ENCODE measurements around the gene CYB5R2. TPM values are rescaled to one million over a fixed set of nuclear protein-coding genes. Genes with fewer than 3 reads are reported as not detected.

Gene CYB5R2
- total and polyA plus RNA-seq, 2 experiments from 2014 or later: 40.9 to 56.2 TPM

DNA sequence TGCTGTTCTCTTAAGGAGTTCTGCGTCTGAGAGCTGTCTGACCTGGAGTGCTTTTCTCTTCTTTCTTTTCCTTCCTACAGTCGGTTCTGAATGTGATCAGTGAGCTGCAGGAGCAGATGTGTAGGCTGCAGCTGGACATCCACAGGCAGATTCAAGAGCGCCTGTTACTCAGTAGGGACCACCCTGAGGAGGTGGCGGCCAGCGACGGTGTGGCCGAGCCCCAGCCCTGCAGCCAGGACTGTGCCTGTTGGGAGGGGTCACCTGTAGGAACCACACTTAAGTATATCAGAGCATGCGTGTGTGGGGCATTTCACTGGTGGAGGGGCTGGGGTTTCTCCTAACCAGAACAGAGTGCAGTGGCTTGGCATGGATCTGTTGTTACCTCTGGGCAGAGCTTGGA is 56.3 kb downstream of the CYB5R2 start:
- Histone ChIP-seq H3K4me1 (ENCODE audit: insufficient read depth) (peaks cover 36% of the 10 kb centered on the region), H3K79me2 (replicated peaks; ENCODE audit: insufficient read depth) (no peaks in the 10 kb centered on the region), H3F3A (replicated peaks; ENCODE audit: low read depth) (no peaks in the 10 kb centered on the region), H3K4me3 (no peak overlapping the region), H3K27ac (ENCODE audit: low read depth) (no peak overlapping the region), H4K20me1 (replicated peaks; ENCODE audit: insufficient read depth) (no peaks in the 10 kb centered on the region), H3K27me3 (ENCODE audit: insufficient read depth) (no peaks in the 10 kb centered on the region), H3K36me3 (ENCODE audit: insufficient read depth) (no peaks in the 10 kb centered on the region), H3K4me2 (no peak overlapping the region), H2AFZ (no peak overlapping the region), H3K9me2 (ENCODE audit: insufficient read depth) (peaks cover 7% of the 10 kb centered on the region; the same call in 1 of the 2 replicates)
- peaks cover 2% of the 10 kb centered on the region; the same call in 1 of the 3 replicates for H3K36me3 Mint-ChIP-seq (ENCODE audit: low read depth)
- H3K27me3 Mint-ChIP-seq (ENCODE audit: insufficient read depth, low read depth, poor library complexity): peaks cover 4% of the 10 kb centered on the region
- TF ChIP-seq, protein P1, sequence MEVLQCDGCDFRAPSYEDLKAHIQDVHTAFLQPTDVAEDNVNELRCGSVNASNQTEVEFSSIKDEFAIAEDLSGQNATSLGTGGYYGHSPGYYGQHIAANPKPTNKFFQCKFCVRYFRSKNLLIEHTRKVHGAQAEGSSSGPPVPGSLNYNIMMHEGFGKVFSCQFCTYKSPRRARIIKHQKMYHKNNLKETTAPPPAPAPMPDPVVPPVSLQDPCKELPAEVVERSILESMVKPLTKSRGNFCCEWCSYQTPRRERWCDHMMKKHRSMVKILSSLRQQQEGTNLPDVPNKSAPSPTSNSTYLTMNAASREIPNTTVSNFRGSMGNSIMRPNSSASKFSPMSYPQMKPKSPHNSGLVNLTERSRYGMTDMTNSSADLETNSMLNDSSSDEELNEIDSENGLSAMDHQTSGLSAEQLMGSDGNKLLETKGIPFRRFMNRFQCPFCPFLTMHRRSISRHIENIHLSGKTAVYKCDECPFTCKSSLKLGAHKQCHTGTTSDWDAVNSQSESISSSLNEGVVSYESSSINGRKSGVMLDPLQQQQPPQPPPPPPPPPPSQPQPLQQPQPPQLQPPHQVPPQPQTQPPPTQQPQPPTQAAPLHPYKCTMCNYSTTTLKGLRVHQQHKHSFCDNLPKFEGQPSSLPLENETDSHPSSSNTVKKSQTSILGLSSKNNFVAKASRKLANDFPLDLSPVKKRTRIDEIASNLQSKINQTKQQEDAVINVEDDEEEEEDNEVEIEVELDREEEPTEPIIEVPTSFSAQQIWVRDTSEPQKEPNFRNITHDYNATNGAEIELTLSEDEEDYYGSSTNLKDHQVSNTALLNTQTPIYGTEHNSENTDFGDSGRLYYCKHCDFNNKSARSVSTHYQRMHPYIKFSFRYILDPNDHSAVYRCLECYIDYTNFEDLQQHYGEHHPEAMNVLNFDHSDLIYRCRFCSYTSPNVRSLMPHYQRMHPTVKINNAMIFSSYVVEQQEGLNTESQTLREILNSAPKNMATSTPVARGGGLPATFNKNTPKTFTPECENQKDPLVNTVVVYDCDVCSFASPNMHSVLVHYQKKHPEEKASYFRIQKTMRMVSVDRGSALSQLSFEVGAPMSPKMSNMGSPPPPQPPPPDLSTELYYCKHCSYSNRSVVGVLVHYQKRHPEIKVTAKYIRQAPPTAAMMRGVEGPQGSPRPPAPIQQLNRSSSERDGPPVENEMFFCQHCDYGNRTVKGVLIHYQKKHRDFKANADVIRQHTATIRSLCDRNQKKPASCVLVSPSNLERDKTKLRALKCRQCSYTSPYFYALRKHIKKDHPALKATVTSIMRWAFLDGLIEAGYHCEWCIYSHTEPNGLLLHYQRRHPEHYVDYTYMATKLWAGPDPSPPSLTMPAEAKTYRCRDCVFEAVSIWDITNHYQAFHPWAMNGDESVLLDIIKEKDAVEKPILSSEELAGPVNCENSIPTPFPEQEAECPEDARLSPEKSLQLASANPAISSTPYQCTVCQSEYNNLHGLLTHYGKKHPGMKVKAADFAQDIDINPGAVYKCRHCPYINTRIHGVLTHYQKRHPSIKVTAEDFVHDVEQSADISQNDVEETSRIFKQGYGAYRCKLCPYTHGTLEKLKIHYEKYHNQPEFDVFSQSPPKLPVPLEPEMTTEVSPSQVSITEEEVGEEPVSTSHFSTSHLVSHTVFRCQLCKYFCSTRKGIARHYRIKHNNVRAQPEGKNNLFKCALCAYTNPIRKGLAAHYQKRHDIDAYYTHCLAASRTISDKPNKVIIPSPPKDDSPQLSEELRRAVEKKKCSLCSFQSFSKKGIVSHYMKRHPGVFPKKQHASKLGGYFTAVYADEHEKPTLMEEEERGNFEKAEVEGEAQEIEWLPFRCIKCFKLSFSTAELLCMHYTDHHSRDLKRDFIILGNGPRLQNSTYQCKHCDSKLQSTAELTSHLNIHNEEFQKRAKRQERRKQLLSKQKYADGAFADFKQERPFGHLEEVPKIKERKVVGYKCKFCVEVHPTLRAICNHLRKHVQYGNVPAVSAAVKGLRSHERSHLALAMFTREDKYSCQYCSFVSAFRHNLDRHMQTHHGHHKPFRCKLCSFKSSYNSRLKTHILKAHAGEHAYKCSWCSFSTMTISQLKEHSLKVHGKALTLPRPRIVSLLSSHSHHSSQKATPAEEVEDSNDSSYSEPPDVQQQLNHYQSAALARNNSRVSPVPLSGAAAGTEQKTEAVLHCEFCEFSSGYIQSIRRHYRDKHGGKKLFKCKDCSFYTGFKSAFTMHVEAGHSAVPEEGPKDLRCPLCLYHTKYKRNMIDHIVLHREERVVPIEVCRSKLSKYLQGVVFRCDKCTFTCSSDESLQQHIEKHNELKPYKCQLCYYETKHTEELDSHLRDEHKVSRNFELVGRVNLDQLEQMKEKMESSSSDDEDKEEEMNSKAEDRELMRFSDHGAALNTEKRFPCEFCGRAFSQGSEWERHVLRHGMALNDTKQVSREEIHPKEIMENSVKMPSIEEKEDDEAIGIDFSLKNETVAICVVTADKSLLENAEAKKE (CRISPR knock-in tag; IDR thresholded peaks at IDR 0.05): no peak
- TF ChIP-seq, protein P2, sequence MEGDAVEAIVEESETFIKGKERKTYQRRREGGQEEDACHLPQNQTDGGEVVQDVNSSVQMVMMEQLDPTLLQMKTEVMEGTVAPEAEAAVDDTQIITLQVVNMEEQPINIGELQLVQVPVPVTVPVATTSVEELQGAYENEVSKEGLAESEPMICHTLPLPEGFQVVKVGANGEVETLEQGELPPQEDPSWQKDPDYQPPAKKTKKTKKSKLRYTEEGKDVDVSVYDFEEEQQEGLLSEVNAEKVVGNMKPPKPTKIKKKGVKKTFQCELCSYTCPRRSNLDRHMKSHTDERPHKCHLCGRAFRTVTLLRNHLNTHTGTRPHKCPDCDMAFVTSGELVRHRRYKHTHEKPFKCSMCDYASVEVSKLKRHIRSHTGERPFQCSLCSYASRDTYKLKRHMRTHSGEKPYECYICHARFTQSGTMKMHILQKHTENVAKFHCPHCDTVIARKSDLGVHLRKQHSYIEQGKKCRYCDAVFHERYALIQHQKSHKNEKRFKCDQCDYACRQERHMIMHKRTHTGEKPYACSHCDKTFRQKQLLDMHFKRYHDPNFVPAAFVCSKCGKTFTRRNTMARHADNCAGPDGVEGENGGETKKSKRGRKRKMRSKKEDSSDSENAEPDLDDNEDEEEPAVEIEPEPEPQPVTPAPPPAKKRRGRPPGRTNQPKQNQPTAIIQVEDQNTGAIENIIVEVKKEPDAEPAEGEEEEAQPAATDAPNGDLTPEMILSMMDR (conservative IDR thresholded peaks at IDR 0.05; ENCODE audit: low read depth in 2 of 2): no peak
- TF ChIP-seq EZH2 (IDR thresholded peaks at IDR 0.05; ENCODE audit: low read depth, unreplicated experiment) (no peak), ZNF114 (CRISPR knock-in tag; IDR thresholded peaks at IDR 0.05) (no peak)
- peaks cover 34% of the 10 kb centered on the region for H3K4me1 Mint-ChIP-seq
- H3K4me3 Mint-ChIP-seq: no peak overlapping the region
- H3K27ac Mint-ChIP-seq: no peak overlapping the region
- DNase-seq (ENCODE audit: low spot score) (no peak), ATAC-seq (no peak)
- no peaks in the 10 kb centered on the region for H3K9me3 Mint-ChIP-seq

Other genes starting within 250 kb of the CYB5R2 start
- not detected in 2 replicates for gene OLFML1, start 188.0 kb downstream of the CYB5R2 start, total RNA-seq (2014; rRNA removed; shearing (Covaris generic))
- gene OLFML1, start 188.0 kb downstream of the CYB5R2 start, polyA plus RNA-seq (2016; fragmentation: Nextera tagmentation; extraction: Ambion mirVana): 0.12 and 0.21 TPM in 2 replicates
- gene PPFIBP2, start 159.5 kb downstream of the CYB5R2 start, total RNA-seq (2014; rRNA removed; shearing (Covaris generic)): 14.8 and 15.2 TPM in 2 replicates
- 6.4 and 7.1 TPM in 2 replicates for gene PPFIBP2, start 159.5 kb downstream of the CYB5R2 start, polyA plus RNA-seq (2016; fragmentation: Nextera tagmentation; extraction: Ambion mirVana)
- gene OVCH2, start 33.0 kb upstream of the CYB5R2 start, total RNA-seq (2014; rRNA removed; shearing (Covaris generic)): 0.31 and 0.42 TPM in 2 replicates
- gene OVCH2, start 33.0 kb upstream of the CYB5R2 start, polyA plus RNA-seq (2016; fragmentation: Nextera tagmentation; extraction: Ambion mirVana): 0.33 and 1.3 TPM in 2 replicates
- gene OR5P2, start 123.4 kb upstream of the CYB5R2 start, total RNA-seq (2014; rRNA removed; shearing (Covaris generic)): 1.3 and 1.5 TPM in 2 replicates
- not detected in 2 replicates for gene OR5P2, start 123.4 kb upstream of the CYB5R2 start, polyA plus RNA-seq (2016; fragmentation: Nextera tagmentation; extraction: Ambion mirVana)
- 0.58 and 3.5 TPM in 2 replicates for gene OR5P3, start 157.3 kb upstream of the CYB5R2 start, total RNA-seq (2014; rRNA removed; shearing (Covaris generic))
- not detected in 2 replicates for gene OR5P3, start 157.3 kb upstream of the CYB5R2 start, polyA plus RNA-seq (2016; fragmentation: Nextera tagmentation; extraction: Ambion mirVana)